ENCODE data around the gene ZNF410. TPM values are rescaled to one million over a fixed set of nuclear protein-coding genes. Genes with fewer than 3 reads are reported as not detected.

Gene ZNF410
- total RNA-seq, 2 donors from 2014 or later: 34.2 to 40.7 TPM

GRCh38 chr14:73903028-73903427, 16.4 kb downstream of the ZNF410 start:
- WGBS, 2 experiments (ENCODE audit: insufficient coverage in 1 of 2, insufficient read length in 1 of 2): 77 to 80% methylated on average over 3 of the region's 3 CpGs
- Mint-ChIP-seq H3K27ac (no peak overlapping the region), H3K9me3 (no peaks in the 10 kb centered on the region), H3K36me3 (ENCODE audit: low read depth) (peaks cover 56% of the 10 kb centered on the region), H3K27me3 (ENCODE audit: insufficient read depth) (no peaks in the 10 kb centered on the region), H3K4me1 (no peaks in the 10 kb centered on the region), H3K4me3 (no peak overlapping the region)
- no peak for TF ChIP-seq CTCF (conservative IDR thresholded peaks at IDR 0.05)
- Histone ChIP-seq H3K9ac (ENCODE audit: extremely low read depth, low read length, poor library complexity, severe bottlenecking) (no peak overlapping the region), H3K9me3 (ENCODE audit: control insufficient read depth, low read length) (no peaks in the 10 kb centered on the region), H3K36me3 (ENCODE audit: control insufficient read depth, insufficient read depth, low read length) (peaks cover 84% of the 10 kb centered on the region), H3K27me3 (ENCODE audit: control insufficient read depth, insufficient read depth, low read length, poor library complexity, severe bottlenecking) (no peaks in the 10 kb centered on the region), H3K4me1 (ENCODE audit: control insufficient read depth, insufficient read depth, low read length) (no peaks in the 10 kb centered on the region), H3K4me3 (ENCODE audit: low read length) (no peak overlapping the region), H3K27ac (ENCODE audit: low read depth, low read length) (no peak overlapping the region)
- no peak for DNase-seq

- DNase-seq: no peak
- Histone ChIP-seq H3K36me3 (ENCODE audit: control insufficient read depth, insufficient read depth, low read length) (peaks cover 84% of the 10 kb centered on the region), H3K27me3 (ENCODE audit: control insufficient read depth, insufficient read depth, low read length, poor library complexity, severe bottlenecking) (no peaks in the 10 kb centered on the region), H3K4me3 (ENCODE audit: low read length) (no peak overlapping the region), H3K9ac (ENCODE audit: extremely low read depth, low read length, poor library complexity, severe bottlenecking) (no peak overlapping the region), H3K9me3 (ENCODE audit: control insufficient read depth, low read length) (peaks cover 6% of the 10 kb centered on the region), H3K4me1 (ENCODE audit: control insufficient read depth, insufficient read depth, low read length) (no peaks in the 10 kb centered on the region), H3K27ac (ENCODE audit: low read depth, low read length) (no peak overlapping the region)
- peaks cover 72% of the 10 kb centered on the region for H3K36me3 Mint-ChIP-seq (ENCODE audit: low read depth)
- H3K9me3 Mint-ChIP-seq: no peaks in the 10 kb centered on the region
- TF ChIP-seq CTCF (conservative IDR thresholded peaks at IDR 0.05): no peak
- no peak overlapping the region for H3K4me3 Mint-ChIP-seq
- no peak overlapping the region for H3K27ac Mint-ChIP-seq
- H3K4me1 Mint-ChIP-seq: no peaks in the 10 kb centered on the region
- WGBS, 2 experiments (ENCODE audit: insufficient coverage in 1 of 2, insufficient read length in 1 of 2): 94% methylated on average over 1 of the region's 1 CpG; no CpG with 5 or more reads in 1 of the 2 experiments
- H3K27me3 Mint-ChIP-seq (ENCODE audit: insufficient read depth): no peaks in the 10 kb centered on the region
Measured at GRCh38 chr14:73909681-73910080, 23.0 kb downstream of the ZNF410 start.

- no peak for TF ChIP-seq CTCF (conservative IDR thresholded peaks at IDR 0.05)
- no peak overlapping the region for H3K9ac ChIP-seq (ENCODE audit: extremely low read depth, low read length, poor library complexity, severe bottlenecking)
- no peaks in the 10 kb centered on the region for H3K27me3 ChIP-seq (ENCODE audit: control insufficient read depth, insufficient read depth, low read length, poor library complexity, severe bottlenecking)
- no peaks in the 10 kb centered on the region for H3K4me1 Mint-ChIP-seq
- peaks cover 70% of the 10 kb centered on the region for H3K36me3 ChIP-seq (ENCODE audit: control insufficient read depth, insufficient read depth, low read length)
- H3K27ac ChIP-seq (ENCODE audit: low read depth, low read length): no peak overlapping the region
- H3K9me3 ChIP-seq (ENCODE audit: control insufficient read depth, low read length): peaks cover 6% of the 10 kb centered on the region
- no peaks in the 10 kb centered on the region for H3K9me3 Mint-ChIP-seq
- WGBS, 2 experiments (ENCODE audit: insufficient coverage in 1 of 2, insufficient read length in 1 of 2): 89 to 92% methylated on average over 2 to 3 of the region's 3 CpGs
- H3K27me3 Mint-ChIP-seq (ENCODE audit: insufficient read depth): no peaks in the 10 kb centered on the region
- peaks cover 59% of the 10 kb centered on the region for H3K36me3 Mint-ChIP-seq (ENCODE audit: low read depth)
- H3K27ac Mint-ChIP-seq: no peak overlapping the region
- no peak overlapping the region for H3K4me3 ChIP-seq (ENCODE audit: low read length)
- no peak overlapping the region for H3K4me3 Mint-ChIP-seq
- H3K4me1 ChIP-seq (ENCODE audit: control insufficient read depth, insufficient read depth, low read length): no peaks in the 10 kb centered on the region
- DNase-seq: no peak
Measured at GRCh38 chr14:73913256-73913655, 26.6 kb downstream of the ZNF410 start.

Data from endodermal cell (in vitro differentiated cells).